PFSK-1 (cell line): ENCODE data around the gene CCDC117.

Source experiments
- FOXP2 ChIP-seq: optimal IDR thresholded peaks from 2 replicates; pipeline ENCODE3; 2011; ENCODE audit warnings: borderline replicate concordance, control low read depth, inconsistent platforms; ENCODE audit not compliant: insufficient read depth; ENCODE audit errors: extremely low read length, extremely low read depth
- POLR2AphosphoS5 ChIP-seq: IDR thresholded peaks from 2 replicates; pipeline ENCODE4 v1.6.1; 2012; ENCODE audit warnings: low read depth, mild to moderate bottlenecking, control low read depth, low read length, moderate library complexity
- REST ChIP-seq, 2 experiments: IDR thresholded peaks; 2 replicates each; pipeline versions ENCODE4 v1.6.1 to v1.8.0; 2011 to 2012; ENCODE audit warnings: low read depth in 2 of 2, low read length in 2 of 2, control low read depth in 1 of 2, inconsistent platforms in 1 of 2, mild to moderate bottlenecking in 1 of 2, moderate library complexity in 1 of 2; ENCODE audit not compliant: insufficient read depth in 1 of 2
- SIN3A ChIP-seq: IDR thresholded peaks from 2 replicates; pipeline ENCODE4 v1.6.1; 2012; ENCODE audit warnings: mild to moderate bottlenecking, low read length, moderate library complexity, borderline replicate concordance; ENCODE audit not compliant: insufficient read depth
- TAF1 ChIP-seq: IDR thresholded peaks from 2 replicates; pipeline ENCODE4 v1.6.1; 2012; ENCODE audit warnings: low read length, control low read depth, borderline replicate concordance; ENCODE audit not compliant: insufficient read depth

CCDC117 gene

GRCh38 chr22:28819253-28820096 is 47.0 kb downstream of the CCDC117 start:
- no peak for TF ChIP-seq FOXP2
- TF ChIP-seq REST (IDR thresholded peaks at IDR 0.05; ENCODE audit: insufficient read depth in 1 of 2, low read depth in 2 of 2, low read length in 2 of 2), result no peak
- TF ChIP-seq POLR2AphosphoS5, result no peak
- no peak for TF ChIP-seq SIN3A
- TF ChIP-seq TAF1, result no peak

GRCh38 chr22:28820885-28821284 is 48.4 kb downstream of the CCDC117 start:
- TF ChIP-seq SIN3A (no peak), TAF1 (no peak), POLR2AphosphoS5 (no peak), FOXP2 (no peak), REST (IDR thresholded peaks at IDR 0.05; ENCODE audit: insufficient read depth in 1 of 2, low read depth in 2 of 2, low read length in 2 of 2) (no peak)

GRCh38 chr22:28821452-28821851 is 49.0 kb downstream of the CCDC117 start:
- TF ChIP-seq REST (IDR thresholded peaks at IDR 0.05; ENCODE audit: insufficient read depth in 1 of 2, low read depth in 2 of 2, low read length in 2 of 2), result no peak
- no peak for TF ChIP-seq SIN3A
- no peak for TF ChIP-seq FOXP2
- no peak for TF ChIP-seq TAF1
- no peak for TF ChIP-seq POLR2AphosphoS5

- TF ChIP-seq REST (IDR thresholded peaks at IDR 0.05; ENCODE audit: insufficient read depth in 1 of 2, low read depth in 2 of 2, low read length in 2 of 2), result no peak
These were observed 50.5 kb downstream of the CCDC117 start for GRCh38 chr22:28822930-28823551.
